Measurements from ENCODE around the gene OARD1. TPM values are rescaled to one million over a fixed set of nuclear protein-coding genes. Genes with fewer than 3 reads are reported as not detected.

The OARD1 gene
- total RNA-seq, 4 donors from 2014 or later, result 12.3 to 25.6 (median 17.3) TPM

DNA sequence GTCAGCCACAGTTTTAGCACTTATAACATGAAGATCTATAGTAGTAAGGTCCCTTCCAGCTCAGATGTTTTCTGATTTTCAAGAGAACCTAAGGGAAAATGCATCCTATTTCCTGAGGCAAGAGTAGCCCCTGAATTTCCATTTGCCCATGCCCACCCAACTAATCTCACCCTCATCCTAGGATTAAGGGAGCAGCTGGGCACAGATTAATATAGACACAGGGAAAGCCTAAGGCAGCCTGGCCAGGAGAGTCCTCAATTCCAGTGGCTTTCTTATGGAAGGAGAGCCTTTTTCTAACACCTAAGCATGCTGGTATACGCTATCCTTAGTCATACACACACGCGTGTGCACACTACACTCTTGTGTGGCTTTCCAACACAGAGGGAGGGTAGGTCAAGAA, 17.6 kb downstream of the OARD1 start:
- TF ChIP-seq POLR2A (IDR thresholded peaks at IDR 0.05), result no peak
- TF ChIP-seq CTCF (IDR thresholded peaks at IDR 0.05), result no peak
- no peak for TF ChIP-seq EP300 (IDR thresholded peaks at IDR 0.05)
- no peaks in the 10 kb centered on the region for H3K27me3 ChIP-seq
- no peak overlapping the region for H3K27ac ChIP-seq
- WGBS, 2 donors, result 87 to 93% methylated on average over 3 of the region's 3 CpGs
- H3K4me3 ChIP-seq, result no peak overlapping the region
- H3K9me3 ChIP-seq, result no peaks in the 10 kb centered on the region
- no peak for DNase-seq (ENCODE audit: low spot score in 2 of 2)
- H3K4me1 ChIP-seq, result no peaks in the 10 kb centered on the region
- H3K36me3 ChIP-seq, result peaks cover 0 to 45% (median 0%) of the 10 kb centered on the region in 3 donors

- DNase-seq (ENCODE audit: low spot score in 2 of 2), result no peak
Observed at GRCh38 chr6:41053041-41053440, 19.1 kb downstream of the OARD1 start, which contains the start of gene APOBEC2. TSS of gene APOBEC2 (plus strand) at chr6:41053202. CDS start at chr6:41053348, 146 bp downstream.

GRCh38 chr6:41051873-41052272, 20.3 kb downstream of the OARD1 start:
- TF ChIP-seq CTCF (IDR thresholded peaks at IDR 0.05), result no peak
- TF ChIP-seq POLR2A (IDR thresholded peaks at IDR 0.05), result no peak
- WGBS, 2 donors, result 69 to 77% methylated on average over 5 of the region's 5 CpGs
- H3K27me3 ChIP-seq, result no peaks in the 10 kb centered on the region

More at GRCh38 chr6:41053041-41053440, 19.1 kb downstream of the OARD1 start, which contains the start of gene APOBEC2:
- Histone ChIP-seq H3K9me3 (no peaks in the 10 kb centered on the region), H3K4me1 (no peaks in the 10 kb centered on the region), H3K27me3 (no peaks in the 10 kb centered on the region), H3K27ac (no peak within 1 kb of the TSS), H3K4me3 (no peak within 1 kb of the TSS), H3K36me3 (peaks cover 0 to 53% (median 0%) of the 10 kb centered on the region in 3 donors)
- WGBS, 2 donors, result 46 to 66% methylated on average over 4 to 5 of the region's 5 CpGs
- TF ChIP-seq EP300 (IDR thresholded peaks at IDR 0.05) (no peak), CTCF (IDR thresholded peaks at IDR 0.05) (no peak), POLR2A (IDR thresholded peaks at IDR 0.05) (no peak)

DNA sequence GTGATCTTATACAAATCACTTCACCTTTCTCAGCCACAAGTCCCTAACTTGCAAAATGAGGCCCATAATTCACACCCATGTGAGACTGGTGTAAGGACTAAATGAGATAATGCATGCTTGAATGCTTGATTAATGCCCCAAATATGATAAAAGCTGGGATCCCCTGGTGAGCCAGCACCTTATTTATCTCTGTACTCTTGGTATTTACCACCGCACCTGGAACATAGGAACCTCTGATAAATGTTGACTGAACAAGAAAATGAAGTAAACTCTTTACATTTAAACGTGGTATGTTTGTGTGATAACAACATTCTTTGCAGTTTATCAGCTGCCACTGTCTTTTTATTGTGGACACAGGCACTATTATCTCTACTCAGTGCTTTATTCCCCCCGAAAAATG, 21.6 kb downstream of the OARD1 start:
- TF ChIP-seq EP300 (IDR thresholded peaks at IDR 0.05) (no peak), POLR2A (IDR thresholded peaks at IDR 0.05) (no peak)
- H3K27ac ChIP-seq, result no peak overlapping the region
- H3K27me3 ChIP-seq, result no peaks in the 10 kb centered on the region
- H3K36me3 ChIP-seq, result peaks cover 0 to 37% (median 0%) of the 10 kb centered on the region in 3 donors
- H3K4me1 ChIP-seq, result no peaks in the 10 kb centered on the region
- no peak overlapping the region for H3K4me3 ChIP-seq
- no peak for DNase-seq (ENCODE audit: low spot score in 2 of 2)
- H3K9me3 ChIP-seq, result no peaks in the 10 kb centered on the region
- WGBS, 2 donors, result 73 to 77% methylated on average over 3 of the region's 3 CpGs

More at GRCh38 chr6:41051873-41052272, 20.3 kb downstream of the OARD1 start:
- no peaks in the 10 kb centered on the region for H3K4me1 ChIP-seq
- H3K4me3 ChIP-seq, result no peak overlapping the region
- no peak overlapping the region for H3K27ac ChIP-seq
- no peaks in the 10 kb centered on the region for H3K9me3 ChIP-seq
- H3K36me3 ChIP-seq, result peaks cover 0 to 43% (median 0%) of the 10 kb centered on the region in 3 donors
- DNase-seq (ENCODE audit: low spot score in 2 of 2), result no peak

DNA sequence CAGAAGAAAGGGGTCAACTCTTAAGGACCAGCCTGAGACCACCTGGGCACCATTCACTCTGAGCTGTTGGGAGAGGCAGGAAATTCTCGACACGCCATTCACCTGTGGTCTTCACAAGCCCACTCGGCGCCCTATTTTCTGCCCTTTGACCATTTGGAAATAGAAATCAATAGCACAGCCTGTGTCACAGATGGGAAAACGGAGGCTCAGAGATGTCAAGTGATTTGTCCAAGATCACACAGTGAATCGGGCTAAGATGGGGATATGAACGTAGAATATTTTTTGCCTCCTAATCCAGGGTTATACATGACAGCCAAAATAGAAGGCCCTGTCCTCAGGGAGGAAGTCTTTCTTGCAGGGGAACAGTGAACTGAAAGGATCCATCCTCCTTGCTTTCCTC, 22.2 kb downstream of the OARD1 start:
- no peaks in the 10 kb centered on the region for H3K9me3 ChIP-seq
- WGBS, 2 donors, result 72 to 74% methylated on average over 7 of the region's 7 CpGs
- no peak overlapping the region for H3K27ac ChIP-seq
- no peak overlapping the region for H3K4me3 ChIP-seq
- peaks cover 0 to 32% (median 0%) of the 10 kb centered on the region in 3 donors for H3K36me3 ChIP-seq
- DNase-seq (ENCODE audit: low spot score in 2 of 2), result no peak
- no peaks in the 10 kb centered on the region for H3K27me3 ChIP-seq
- no peaks in the 10 kb centered on the region for H3K4me1 ChIP-seq
- TF ChIP-seq EP300 (IDR thresholded peaks at IDR 0.05) (no peak), CTCF (IDR thresholded peaks at IDR 0.05) (no peak), POLR2A (IDR thresholded peaks at IDR 0.05) (no peak)

DNA sequence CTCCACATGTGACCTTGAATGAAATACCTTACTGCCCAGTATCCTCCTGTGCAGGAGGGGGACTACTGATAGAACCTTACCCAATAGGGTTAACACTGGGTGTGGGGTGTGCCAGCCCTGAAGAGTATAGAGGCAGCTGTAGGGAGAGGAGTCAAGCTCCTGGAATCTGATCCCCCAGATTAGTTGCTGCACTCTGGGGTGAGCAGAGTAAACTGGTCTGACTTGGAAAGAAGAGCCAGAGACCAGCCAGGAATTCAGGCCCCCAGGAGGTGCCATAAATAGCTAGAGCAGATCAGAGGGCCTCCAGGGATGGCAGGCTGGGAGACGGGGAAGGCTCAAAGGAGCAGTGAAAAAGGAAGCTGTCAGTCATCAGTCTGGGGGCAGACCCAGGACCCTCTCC, 22.6 kb downstream of the OARD1 start:
- Histone ChIP-seq H3K4me3 (no peak overlapping the region), H3K27me3 (no peaks in the 10 kb centered on the region)

More for the DNA sequence above, 22.6 kb downstream of the OARD1 start:
- no peak for DNase-seq (ENCODE audit: low spot score in 2 of 2)
- WGBS, 2 donors, result 53 to 64% methylated on average over 1 of the region's 1 CpG
- H3K9me3 ChIP-seq, result no peaks in the 10 kb centered on the region
- H3K4me1 ChIP-seq, result no peaks in the 10 kb centered on the region
- H3K36me3 ChIP-seq, result peaks cover 0 to 28% (median 0%) of the 10 kb centered on the region in 3 donors
- no peak overlapping the region for H3K27ac ChIP-seq
- TF ChIP-seq POLR2A (IDR thresholded peaks at IDR 0.05), result no peak
- no peak for TF ChIP-seq EP300 (IDR thresholded peaks at IDR 0.05)
- no peak for TF ChIP-seq CTCF (IDR thresholded peaks at IDR 0.05)
